HG03432 (cell line): ENCODE measurements around the gene SLC25A48.
"Not testable (repeated sequence)": the region's sequence is repeated elsewhere in the genome, so short reads cannot be mapped to it uniquely, and the experiment has no call there.

Experiments
- ATAC-seq: cut with Tn5 transposase; IDR thresholded peaks from one replicate; pipeline ENCODE4 v1.9.1; 2021; ENCODE audit warnings: mild to moderate bottlenecking, moderate library complexity; ENCODE audit not compliant: unreplicated experiment

Gene SLC25A48

DNA sequence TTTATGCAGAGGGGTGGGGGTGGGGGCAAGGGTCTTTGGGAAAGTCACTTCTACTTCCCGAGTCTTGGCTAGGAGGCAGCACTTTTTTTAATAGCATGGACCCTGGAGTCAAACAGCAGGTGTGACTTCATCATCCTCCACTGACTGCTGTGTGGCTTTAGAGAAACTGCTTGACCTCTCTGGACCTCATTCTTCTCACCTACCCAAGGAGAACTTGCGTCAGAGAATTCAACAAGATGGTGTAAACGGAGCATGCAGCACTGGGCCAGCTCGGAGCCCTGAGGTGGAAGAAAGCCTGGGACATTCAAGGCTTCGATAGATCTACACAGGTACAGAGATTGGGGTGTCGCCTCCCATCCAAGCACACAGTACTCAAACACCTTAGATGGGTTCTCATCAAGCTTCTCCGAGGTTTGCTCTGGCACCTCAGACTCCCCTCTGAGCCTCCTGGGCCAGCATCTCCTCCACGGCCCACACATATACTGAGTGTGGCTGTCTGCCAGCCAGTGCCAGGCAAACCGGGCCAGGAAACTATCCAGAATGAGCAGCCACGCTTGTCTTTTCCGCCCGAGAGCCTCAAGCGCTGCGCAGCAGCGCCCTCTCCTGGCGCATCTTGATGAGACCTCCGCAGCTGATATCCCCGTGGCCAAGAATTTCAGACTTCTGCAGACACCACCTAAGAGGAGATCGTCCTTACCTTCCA, 4.6 kb upstream of the SLC25A48 start:
- ATAC-seq, result peak; percentile 43

DNA sequence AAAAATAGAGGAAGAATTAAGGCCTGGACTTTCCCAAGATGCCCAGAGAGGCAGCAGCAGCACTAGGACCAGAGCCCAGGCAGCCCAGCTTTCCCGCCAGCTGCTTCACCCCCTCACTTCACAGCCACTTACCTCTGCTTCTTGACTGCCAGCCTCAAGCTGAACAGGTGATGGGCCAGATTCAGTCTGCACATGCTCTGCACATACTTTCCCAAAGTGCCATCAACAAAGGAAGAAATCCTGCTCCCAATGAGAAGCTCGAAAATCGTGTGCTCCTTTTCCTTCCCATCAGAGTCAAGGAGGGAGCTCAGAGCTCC, 4.1 kb upstream of the SLC25A48 start:
- no peak for ATAC-seq

DNA sequence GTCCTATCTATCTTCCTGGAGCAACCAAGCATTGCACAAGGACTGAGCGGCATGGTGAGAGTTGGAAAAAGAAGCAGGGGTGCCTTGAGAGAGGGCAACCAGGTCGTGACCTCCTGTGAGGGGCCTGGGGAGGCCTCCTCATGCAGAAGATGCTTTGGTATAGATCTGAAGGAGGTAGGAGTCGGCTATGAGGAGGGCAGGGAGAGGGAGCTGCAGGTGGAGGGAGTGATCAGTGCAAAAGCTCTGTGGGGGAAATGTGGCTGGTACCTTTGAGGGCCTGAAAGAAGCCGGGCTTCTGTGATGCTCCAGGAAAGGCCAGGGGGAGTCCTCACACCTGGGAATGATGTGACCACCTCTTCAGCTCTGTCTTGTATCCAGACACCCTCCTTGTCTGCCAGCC, 3.6 kb upstream of the SLC25A48 start:
- no peak for ATAC-seq

DNA sequence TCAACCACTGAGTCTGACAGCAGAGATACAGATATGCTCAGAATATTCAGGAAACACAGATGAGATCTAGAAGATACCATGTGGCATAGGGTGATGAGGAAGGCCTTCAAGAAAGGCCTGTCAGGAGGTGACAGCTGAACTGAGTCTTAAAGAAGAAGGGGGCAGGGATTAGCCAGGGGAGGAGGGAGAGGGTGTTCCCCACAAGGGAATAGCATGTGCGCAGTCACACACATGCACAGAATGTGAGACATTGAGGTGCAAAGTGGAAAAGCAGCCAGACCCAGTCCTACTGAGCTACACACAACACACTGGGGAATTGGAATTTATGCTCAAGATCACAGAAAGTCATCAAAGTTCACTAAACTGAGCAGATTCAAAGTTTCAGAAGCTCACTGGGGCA, 3.0 kb upstream of the SLC25A48 start:
- ATAC-seq, result no peak

DNA sequence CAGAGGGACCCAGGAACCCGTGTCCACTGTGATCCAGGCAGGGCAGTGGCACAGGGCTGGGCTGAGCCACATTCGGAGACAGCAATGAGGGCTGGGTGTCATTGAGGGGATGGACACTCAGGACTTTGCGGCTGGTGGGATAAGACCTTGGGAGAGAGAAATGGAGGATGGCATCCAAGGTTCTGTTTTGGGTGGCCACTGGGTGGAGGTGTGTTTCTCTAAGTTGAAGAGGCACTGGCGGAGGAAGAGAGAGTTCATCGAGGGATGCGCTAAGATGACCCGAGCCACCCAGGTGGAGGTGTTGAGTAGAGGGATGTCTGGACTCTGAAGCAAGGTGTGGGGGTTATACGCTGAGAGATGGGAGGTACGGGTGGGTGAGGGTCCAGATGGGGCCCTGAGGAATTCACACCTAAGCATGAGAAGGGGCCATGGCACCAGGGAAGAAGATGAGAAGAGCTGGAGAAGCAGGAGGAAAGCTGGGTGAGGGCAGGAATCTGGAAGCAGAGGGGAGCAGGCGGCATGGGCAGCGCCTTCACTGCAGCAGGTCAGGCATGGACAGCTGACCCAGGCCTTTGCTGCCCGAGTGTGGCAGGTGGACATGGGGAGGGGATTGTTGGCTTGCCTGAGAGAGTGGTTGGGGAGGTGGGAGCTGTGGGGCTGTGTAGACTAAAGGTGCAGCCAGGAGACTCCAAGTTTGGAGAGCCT, 2.5 kb upstream of the SLC25A48 start:
- ATAC-seq, result no peak

DNA sequence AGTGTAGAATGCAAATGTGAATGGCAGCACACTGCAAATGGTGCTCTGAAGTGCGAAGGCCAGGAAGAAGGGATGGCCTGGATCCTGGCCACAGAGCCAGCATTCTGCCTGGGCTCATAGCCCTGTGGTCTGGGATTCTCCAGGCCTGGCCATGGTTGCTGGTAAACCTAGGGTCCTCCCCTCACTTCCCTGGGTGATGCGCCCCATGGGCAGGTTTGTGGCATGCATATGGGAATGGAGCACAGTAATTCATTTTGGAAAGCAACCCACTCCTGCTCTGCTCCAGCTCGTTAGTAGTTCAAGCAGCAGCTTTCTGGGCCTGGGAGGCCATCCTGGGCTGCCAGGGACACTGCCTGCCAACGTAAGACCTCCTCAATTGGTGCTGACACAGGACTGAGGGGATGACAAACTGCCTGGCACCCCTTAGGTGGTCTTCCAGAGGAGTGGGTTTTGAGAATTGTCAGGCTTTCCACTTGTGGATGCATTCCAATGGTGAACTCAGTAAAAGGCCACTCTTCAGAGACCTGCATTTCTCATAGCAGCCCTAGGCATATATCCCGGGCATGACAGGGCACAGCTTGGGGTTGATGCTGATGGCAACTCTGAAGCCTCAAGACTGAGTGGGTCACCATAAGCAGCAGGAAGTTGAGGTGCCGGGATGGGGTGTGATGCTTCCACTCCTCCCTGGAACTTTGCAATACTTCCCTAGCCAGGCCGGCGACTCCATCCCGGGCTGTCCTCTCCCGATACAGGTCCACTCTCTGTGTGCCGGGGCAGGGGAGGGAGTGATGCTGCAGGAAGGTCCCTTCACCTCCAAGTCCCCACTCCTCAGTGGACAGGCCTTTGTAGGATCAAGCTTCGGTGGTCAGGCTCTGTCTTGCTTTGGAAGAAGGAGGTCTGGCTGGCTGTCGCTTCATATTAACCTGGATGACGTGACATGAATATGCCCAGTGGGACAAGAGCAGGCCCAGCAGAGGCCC, 1.2 kb upstream of the SLC25A48 start:
- no peak for ATAC-seq

DNA sequence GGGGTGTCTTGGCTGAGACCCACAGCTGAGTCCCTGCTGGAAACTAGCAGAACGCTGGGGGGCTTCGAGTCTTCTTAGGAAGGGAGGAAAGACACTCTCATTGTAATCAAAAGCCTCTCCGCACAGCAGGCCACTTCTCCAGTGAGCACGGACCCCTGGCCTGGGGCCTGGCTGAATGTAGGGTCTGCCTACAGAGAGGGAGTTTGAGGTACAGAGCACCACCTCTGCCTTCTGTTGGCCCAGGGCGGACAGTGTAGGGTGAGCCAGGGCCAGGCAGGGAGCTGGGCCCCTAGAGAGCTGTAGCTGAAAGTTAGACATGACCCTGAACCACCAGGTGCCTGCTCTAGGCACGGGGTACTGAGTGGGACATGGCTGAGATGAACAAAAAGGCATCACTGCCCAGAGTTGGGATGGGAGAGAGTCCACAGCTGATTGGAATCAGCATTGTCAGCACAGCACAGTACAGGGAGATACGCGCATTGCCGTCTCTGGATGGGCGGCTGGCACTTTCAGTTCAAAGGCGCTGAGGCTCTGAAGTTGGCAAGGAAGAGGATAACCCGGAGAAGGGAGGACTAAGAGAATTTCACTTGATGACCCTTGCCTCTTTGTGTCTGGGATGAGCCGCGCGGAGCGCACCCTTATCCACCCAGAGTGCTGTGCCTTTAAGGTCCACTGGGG, 363 bp upstream of the SLC25A48 start:
- ATAC-seq, result peak; percentile 22

DNA sequence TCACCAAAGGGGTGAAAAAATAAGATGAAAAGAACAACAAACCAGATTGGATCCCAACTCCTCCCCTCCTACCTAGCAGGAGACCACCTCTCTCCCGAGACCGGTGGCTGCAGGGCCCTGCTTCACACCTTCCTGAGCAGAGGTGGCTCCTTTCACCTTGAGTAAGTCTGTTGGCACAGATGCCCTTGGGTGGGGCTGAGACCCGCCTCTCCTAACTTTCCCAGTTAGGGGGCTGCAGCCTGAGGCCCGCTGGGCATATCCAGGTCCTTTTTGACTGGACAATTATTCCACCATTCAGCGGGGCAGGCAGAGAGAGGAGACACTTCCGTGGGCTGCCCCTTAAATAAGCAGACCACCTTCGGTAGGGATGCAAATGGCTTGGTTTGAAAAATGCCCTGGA, 1.3 kb downstream of the SLC25A48 start:
- no peak for ATAC-seq

DNA sequence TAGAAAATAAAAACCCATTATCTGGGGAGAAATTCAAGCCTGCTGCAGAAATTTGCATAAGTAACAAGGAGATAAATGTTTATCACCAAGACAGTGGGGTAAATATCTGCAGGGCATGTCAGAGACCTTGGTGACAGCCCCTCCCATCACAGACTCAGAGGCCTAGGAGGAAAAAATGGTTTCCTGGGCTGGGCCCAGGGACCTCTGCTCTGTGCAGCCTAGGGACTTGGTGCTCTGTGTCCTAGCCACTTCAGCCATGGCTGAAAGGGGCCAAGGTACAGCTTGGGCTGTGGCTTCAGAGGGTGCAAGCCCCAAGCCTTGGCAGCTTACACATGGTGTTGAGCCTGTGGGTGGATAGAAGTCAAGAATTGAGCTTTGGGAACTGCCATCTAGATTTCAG, 3.9 kb downstream of the SLC25A48 start:
- not testable (repeated sequence) for ATAC-seq

DNA sequence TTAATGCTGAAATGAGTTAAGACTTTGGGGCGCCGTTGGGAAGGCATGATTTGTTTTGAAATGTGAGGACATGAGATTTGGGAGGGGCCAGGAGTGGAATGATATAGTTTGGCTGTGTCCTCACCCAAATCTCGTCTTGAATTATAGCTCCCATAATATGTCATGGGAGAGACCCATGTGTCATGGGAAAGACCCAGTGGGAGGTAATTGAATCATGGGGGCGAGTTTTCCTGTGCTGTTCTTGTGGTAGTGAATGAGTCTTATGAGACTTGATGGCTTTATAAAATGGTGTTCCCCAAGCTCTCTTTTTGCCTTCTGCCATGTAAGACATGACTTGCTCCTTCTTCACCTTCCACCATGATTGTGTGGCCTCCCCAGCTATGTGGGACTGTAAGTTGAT, 5.1 kb downstream of the SLC25A48 start:
- no peak for ATAC-seq

DNA sequence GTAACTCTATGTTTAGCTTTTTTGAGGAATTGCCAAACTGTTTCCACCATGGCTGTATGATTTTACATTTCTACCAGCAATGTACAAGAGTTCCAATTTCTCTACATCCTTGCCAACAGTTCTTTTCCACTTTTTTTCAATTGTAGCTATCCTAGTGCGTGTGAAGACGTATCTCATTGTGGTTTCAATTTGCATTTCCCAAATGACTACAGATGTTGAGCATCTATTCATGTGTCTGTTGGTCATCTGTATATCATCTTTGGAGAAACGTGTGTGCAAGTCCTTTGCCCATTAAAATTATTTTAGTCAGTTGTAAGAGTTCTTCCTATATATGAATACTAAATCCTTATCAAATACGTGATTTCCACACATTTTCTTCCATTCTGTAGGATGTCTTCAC, 6.5 kb downstream of the SLC25A48 start:
- ATAC-seq, result no peak

DNA sequence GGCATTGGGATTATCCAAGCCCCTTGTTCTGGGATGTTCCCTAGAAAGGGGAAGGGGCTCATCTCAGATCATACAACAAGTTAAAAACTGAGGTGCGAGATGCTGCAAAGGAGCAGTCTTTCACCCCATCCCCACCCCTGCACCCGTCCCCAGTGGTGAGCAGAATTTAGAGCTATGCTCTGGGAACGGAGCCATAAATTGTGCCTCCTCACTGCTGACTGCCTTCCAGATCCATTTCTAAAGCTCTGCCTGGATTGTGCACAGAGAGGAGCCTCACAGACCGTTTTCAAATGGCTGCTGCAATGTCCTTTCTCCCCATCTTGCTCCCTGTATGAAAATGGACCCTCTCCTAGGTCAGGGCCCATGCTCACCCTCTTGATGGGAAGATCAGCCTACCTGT, 8.3 kb downstream of the SLC25A48 start:
- ATAC-seq, result no peak

DNA sequence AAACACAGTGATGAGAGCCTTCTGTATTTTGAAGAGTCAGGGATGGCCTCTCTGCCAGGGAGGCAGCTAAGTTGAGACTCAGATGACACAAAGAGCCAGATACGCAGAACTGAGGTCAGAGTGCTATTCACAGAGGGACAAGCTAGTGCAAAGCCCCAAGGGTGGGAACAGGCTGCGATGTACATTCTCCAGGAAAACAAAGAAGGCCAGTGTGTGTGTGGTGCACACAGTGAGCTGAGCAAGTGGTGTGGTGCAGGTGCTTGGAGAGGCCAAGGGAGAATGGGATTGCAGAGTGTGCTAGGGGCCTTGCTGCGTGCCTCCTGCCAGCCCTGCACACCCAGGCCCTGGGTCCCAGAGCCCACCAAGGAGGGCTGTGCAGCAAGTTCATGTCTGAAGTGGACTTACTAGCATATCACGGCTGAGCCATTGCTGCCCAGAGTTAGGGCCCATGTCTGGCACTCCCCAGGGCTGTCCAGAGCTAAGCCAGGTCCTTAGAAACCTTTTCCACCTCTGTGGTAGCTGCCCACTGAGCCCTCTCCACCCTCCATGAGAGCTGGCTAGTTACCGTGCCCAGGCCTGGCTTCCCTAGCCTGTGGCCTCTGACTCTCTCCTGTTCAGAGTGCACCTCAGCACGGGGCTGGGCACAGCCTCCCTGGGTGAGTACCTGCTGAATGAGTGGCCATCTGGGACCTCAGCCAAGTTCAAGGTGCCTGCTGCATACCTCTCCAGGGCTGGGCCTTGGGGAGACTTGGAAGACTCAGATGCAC, 9.3 kb downstream of the SLC25A48 start:
- ATAC-seq, result no peak

DNA sequence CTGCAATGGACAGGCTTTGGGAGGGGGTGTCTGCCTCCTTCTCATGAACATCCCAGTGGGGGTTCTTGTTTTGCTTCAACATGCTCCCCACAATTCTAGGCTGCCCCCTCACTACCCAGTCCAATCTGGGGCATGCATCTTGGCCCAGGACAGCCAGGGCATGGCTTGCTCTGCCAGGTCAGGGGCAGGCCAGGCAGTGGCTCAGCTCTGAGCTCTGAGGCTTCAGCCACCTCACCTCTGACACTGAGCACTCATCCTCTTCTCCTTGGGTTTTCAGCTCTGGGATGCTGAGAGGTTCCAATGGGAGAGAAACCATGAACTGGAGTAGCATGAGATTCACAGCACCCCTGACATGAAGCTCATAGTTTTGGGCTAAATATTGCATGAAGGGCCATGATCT, 11.8 kb downstream of the SLC25A48 start:
- ATAC-seq, result no peak

DNA sequence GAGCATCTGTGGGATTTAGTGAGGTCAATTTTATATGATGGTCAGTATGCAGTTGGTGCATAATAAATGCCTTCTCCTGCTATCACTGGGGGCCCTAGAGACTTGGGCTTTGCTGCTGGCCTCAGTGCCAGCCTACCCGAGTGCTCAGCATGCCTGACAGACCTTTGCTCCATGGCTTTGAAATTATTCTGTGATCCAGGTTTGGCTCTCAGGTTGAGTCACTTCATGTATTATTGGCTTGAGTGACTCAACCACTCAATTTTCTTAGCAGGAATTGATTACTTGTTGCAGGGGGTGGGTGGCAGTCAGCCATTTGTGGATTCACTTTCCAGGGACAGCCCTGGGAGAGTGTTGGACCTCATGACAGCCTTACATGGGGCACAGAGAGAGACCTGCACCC, 13.5 kb downstream of the SLC25A48 start:
- no peak for ATAC-seq

DNA sequence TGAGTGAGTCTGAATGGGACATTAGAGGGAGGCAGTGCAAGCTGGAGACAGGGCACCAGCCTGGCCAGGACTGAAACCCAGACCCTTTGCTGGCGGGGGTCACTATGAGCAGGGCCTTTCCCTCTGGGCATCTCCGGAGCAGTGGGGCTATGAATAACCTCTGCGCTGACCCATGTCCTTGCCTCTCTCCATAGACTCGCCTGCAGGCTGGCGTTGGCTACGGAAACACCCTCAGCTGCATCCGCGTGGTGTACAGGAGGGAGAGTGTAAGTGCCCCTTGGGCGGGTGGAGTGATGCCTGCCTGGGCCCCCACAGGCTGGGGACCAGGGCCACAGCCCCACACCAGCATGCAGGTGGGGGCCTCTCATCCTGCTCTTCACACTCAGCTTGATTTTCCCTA, 15.8 kb downstream of the SLC25A48 start:
- ATAC-seq, result no peak

DNA sequence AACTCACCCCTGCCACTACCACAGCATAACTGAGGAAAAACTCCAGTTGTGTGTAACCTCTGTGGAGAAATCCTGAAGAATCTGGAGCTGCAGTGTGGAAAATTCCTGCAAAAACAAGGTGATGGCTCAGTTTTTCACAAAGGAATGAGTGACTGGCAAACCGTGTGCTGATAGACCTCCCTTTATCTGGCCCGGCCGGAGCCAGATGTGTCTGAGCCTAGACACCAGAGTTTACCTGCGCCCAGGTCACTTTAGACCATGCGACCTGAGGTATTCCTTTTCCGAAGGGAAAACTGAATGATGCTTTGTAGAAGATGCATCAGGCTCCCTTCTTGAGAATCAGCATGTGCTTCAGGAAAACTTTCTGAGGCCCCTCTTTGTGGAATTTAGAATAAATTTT, 16.2 kb downstream of the SLC25A48 start:
- no peak for ATAC-seq

DNA sequence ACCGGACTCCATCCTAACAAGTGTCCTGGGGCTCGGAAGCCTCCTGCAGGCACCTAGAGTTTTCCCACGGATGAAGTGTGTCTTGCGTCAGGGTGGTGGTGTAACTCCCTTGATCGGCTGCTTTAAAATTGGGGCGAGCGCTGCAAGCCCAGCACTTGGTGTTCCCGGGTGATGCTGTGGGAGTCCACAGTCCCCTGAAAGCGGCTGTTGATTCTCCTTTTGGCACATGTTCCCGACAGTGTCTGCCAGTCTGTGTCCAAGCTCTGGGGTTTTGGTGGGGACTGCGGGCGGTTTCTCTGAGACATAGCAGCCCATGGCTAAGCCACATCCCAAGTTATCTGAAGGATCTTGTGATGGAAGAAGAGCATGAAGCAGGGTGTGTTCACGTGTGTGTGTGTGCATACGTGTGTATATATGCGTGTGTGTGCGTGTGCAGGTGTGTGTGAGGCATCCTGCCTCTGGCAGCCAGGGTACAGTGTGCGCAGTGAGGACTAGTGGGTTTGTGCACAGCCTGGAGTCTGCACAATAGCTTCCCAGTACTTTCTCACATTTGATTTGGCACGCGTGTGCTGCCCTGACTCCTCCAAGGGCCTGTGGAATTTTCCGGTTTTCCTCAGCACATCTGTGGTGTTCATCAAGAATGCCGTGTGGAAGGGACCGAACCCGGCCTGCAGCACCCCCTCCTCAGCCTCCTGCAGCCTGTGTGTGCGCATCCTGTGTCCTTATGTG, 16.9 kb downstream of the SLC25A48 start:
- ATAC-seq, result no peak

DNA sequence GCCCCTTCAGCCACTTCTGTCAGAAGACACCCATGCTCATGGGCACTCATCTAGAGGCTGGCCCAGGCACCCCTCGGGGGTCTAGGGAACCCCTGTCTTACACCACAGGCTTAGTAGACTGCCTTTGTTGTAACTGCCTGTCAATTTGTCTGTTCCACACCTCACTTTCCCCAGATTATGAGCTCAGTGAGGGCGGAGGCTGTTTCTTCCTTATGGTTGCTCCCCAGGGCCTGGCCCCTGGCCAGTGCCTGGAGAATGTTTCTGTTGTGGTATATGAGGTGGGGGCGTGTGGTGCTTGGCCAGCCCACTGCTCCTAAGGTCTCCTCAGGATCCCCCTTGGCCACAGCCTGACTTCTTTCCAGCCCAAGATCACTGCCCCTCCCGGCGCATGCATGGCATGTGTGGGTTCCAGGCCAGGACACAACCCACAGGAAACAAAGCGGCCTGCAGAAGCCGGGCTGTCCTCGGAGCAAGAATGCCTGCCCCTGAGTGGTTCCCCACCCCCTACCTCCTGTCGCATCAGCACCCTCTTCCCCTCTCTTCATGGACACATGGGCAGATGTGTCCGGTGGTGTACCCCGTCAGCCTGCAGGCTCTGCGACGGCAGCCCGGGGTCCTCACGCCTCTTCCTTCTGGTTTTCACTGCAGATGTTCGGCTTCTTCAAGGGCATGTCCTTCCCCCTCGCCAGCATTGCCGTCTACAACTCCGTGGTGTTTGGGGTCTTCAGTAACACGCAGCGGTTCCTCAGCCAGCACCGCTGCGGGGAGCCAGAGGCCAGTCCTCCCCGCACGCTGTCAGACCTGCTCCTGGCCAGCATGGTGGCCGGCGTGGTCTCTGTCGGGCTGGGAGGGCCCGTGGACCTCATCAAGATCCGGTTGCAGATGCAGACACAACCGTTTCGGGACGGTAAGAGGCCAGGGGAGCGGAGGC, 17.7 kb downstream of the SLC25A48 start:
- no peak for ATAC-seq
